ENCODE data around the gene CCDC180. TPM values are rescaled to one million over a fixed set of nuclear protein-coding genes. Genes with fewer than 3 reads are reported as not detected.

The CCDC180 gene
- total and polyA plus RNA-seq, 2 experiments from 2014 or later: 5.1 to 15.7 TPM

GRCh38 chr9:97348871-97349270, 41.4 kb downstream of the CCDC180 start:
- Histone ChIP-seq H3K4me3 (no peak overlapping the region), H3K27me3 (no peaks in the 10 kb centered on the region), H3K27ac (no peak overlapping the region), H3K9me3 (ENCODE audit: low read depth) (no peaks in the 10 kb centered on the region), H3K36me3 (no peaks in the 10 kb centered on the region), H3K4me1 (ENCODE audit: low read depth) (no peaks in the 10 kb centered on the region)
- DNase-seq (ENCODE audit: low read depth in 1 of 2, low spot score in 1 of 2): no peak
- TF ChIP-seq CTCF (IDR thresholded peaks at IDR 0.05; ENCODE audit: low read depth, low read length): no peak

GRCh38 chr9:97349400-97349799, 41.9 kb downstream of the CCDC180 start:
- no peaks in the 10 kb centered on the region for H3K27me3 ChIP-seq
- no peak for DNase-seq (ENCODE audit: low read depth in 1 of 2, low spot score in 1 of 2)
- H3K4me1 ChIP-seq (ENCODE audit: low read depth): no peaks in the 10 kb centered on the region
- no peak overlapping the region for H3K4me3 ChIP-seq
- no peak overlapping the region for H3K27ac ChIP-seq
- no peak for TF ChIP-seq CTCF (IDR thresholded peaks at IDR 0.05; ENCODE audit: low read depth, low read length)
- H3K36me3 ChIP-seq: no peaks in the 10 kb centered on the region
- H3K9me3 ChIP-seq (ENCODE audit: low read depth): no peaks in the 10 kb centered on the region

DNA sequence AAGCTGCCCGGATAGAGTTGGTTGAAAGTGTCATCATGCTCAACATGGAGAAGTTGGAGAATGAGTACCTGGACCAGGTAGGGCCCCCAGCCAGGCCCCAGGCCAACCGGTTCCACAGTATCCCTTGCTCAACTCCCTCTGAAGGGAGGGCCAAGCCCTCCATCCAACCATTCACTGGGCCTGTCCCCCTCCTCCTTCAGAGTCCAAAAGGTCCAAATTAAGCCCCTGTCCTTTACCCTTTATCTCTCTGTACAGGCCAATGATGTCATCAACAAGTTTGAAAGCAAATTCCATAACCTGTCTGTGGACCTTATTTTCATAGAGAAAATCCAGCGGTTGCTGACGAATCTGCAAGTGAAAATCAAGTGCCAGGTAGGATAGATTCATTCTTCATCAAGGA, 47.2 kb downstream of the CCDC180 start:
- H3K4me3 ChIP-seq: no peak overlapping the region
- no peak for TF ChIP-seq CTCF (IDR thresholded peaks at IDR 0.05; ENCODE audit: low read depth, low read length)
- no peaks in the 10 kb centered on the region for H3K4me1 ChIP-seq (ENCODE audit: low read depth)
- H3K9me3 ChIP-seq (ENCODE audit: low read depth): no peaks in the 10 kb centered on the region
- no peaks in the 10 kb centered on the region for H3K36me3 ChIP-seq
- no peak for DNase-seq (ENCODE audit: low read depth in 1 of 2, low spot score in 1 of 2)
- H3K27me3 ChIP-seq: no peaks in the 10 kb centered on the region
- no peak overlapping the region for H3K27ac ChIP-seq

- Histone ChIP-seq H3K4me1 (ENCODE audit: low read depth) (no peaks in the 10 kb centered on the region), H3K36me3 (no peaks in the 10 kb centered on the region), H3K27ac (no peak overlapping the region), H3K27me3 (no peaks in the 10 kb centered on the region), H3K9me3 (ENCODE audit: low read depth) (no peaks in the 10 kb centered on the region), H3K4me3 (no peak overlapping the region)
- DNase-seq (ENCODE audit: low read depth in 1 of 2, low spot score in 1 of 2): no peak
- TF ChIP-seq CTCF (IDR thresholded peaks at IDR 0.05; ENCODE audit: low read depth, low read length): no peak
Measured at GRCh38 chr9:97357056-97357455, 49.6 kb downstream of the CCDC180 start.

Other genes with a start within 250 kb of the CCDC180 start
- 3.3 and 4.5 TPM in 2 replicates for gene TDRD7, start 104.4 kb downstream of the CCDC180 start, total RNA-seq
- gene TDRD7, start 104.4 kb downstream of the CCDC180 start, polyA plus RNA-seq: 2.8 and 4.2 TPM in 2 replicates
- gene TMOD1, start 194.0 kb downstream of the CCDC180 start, total RNA-seq: 61.4 and 75.7 TPM in 2 replicates
- gene TMOD1, start 194.0 kb downstream of the CCDC180 start, polyA plus RNA-seq: 168 and 219 TPM in 2 replicates